ENCODE data around the gene CADM2.

Gene CADM2

GRCh38 chr3:85604641-85605040, 645.9 kb downstream of the CADM2 start:
- Histone ChIP-seq H3K36me3 (ENCODE audit: insufficient read depth, low read length) (no peaks in the 10 kb centered on the region), H3K4me3 (ENCODE audit: low read depth, low read length, poor library complexity, severe bottlenecking) (no peak overlapping the region), H3F3A (ENCODE audit: insufficient read depth, low read length) (no peaks in the 10 kb centered on the region), H3K27ac (ENCODE audit: low read depth, low read length, poor library complexity, severe bottlenecking) (no peak overlapping the region), H3K4me2 (ENCODE audit: low read length) (no peak overlapping the region), H3K79me2 (ENCODE audit: insufficient read depth, low read length) (no peaks in the 10 kb centered on the region), H3K27me3 (ENCODE audit: insufficient read depth, low read length) (no peaks in the 10 kb centered on the region), H3K9me2 (ENCODE audit: low read depth, low read length) (no peaks in the 10 kb centered on the region), H3K9me3 (ENCODE audit: low read length) (no peaks in the 10 kb centered on the region), H3K9ac (ENCODE audit: low read length) (no peak overlapping the region), H4K20me1 (ENCODE audit: insufficient read depth, low read length) (no peaks in the 10 kb centered on the region), H2AFZ (ENCODE audit: low read length) (no peak overlapping the region), H3K4me1 (ENCODE audit: insufficient read depth, low read length, severe bottlenecking) (no peaks in the 10 kb centered on the region)
- TF ChIP-seq CTCF (IDR thresholded peaks at IDR 0.05; ENCODE audit: low read length): no peak
- no peak for TF ChIP-seq EZH2 (IDR thresholded peaks at IDR 0.05; ENCODE audit: borderline replicate concordance, low read length)

DNA sequence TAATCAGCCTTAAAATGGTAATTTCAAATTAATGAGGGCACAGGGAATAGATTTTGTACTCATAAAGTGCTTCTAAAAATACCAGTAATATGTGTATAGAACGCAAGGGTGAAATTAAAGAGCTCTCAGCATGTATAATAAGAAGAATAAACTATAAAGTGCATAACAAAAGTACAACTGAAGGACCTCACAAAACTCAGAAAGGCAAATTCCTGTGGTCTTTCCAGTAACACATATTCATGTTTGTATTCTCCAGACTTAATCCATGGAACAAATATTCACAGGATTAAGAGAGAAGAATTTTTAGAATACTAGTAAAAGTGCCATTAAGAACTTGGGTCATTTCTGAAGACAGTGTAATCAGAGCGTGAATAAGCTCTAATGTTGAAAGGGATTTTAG, 646.3 kb downstream of the CADM2 start:
- Histone ChIP-seq H3K79me2 (ENCODE audit: insufficient read depth, low read length) (no peaks in the 10 kb centered on the region), H3K36me3 (ENCODE audit: insufficient read depth, low read length) (no peaks in the 10 kb centered on the region), H3K27ac (ENCODE audit: low read depth, low read length, poor library complexity, severe bottlenecking) (no peak overlapping the region), H3K4me3 (ENCODE audit: low read depth, low read length, poor library complexity, severe bottlenecking) (no peak overlapping the region), H3K27me3 (ENCODE audit: insufficient read depth, low read length) (no peaks in the 10 kb centered on the region), H3K4me1 (ENCODE audit: insufficient read depth, low read length, severe bottlenecking) (no peaks in the 10 kb centered on the region), H3K9me3 (ENCODE audit: low read length) (no peaks in the 10 kb centered on the region), H3K9ac (ENCODE audit: low read length) (no peak overlapping the region), H3F3A (ENCODE audit: insufficient read depth, low read length) (no peaks in the 10 kb centered on the region), H4K20me1 (ENCODE audit: insufficient read depth, low read length) (no peaks in the 10 kb centered on the region), H3K4me2 (ENCODE audit: low read length) (no peak overlapping the region), H3K9me2 (ENCODE audit: low read depth, low read length) (no peaks in the 10 kb centered on the region), H2AFZ (ENCODE audit: low read length) (no peak overlapping the region)
- TF ChIP-seq EZH2 (IDR thresholded peaks at IDR 0.05; ENCODE audit: borderline replicate concordance, low read length) (no peak), CTCF (IDR thresholded peaks at IDR 0.05; ENCODE audit: low read length) (no peak)

- Histone ChIP-seq H3K4me1 (ENCODE audit: insufficient read depth, low read length, severe bottlenecking) (no peaks in the 10 kb centered on the region), H3K27ac (ENCODE audit: low read depth, low read length, poor library complexity, severe bottlenecking) (no peak overlapping the region), H3K9me2 (ENCODE audit: low read depth, low read length) (no peaks in the 10 kb centered on the region), H3K36me3 (ENCODE audit: insufficient read depth, low read length) (no peaks in the 10 kb centered on the region), H3K27me3 (ENCODE audit: insufficient read depth, low read length) (no peaks in the 10 kb centered on the region), H2AFZ (ENCODE audit: low read length) (no peak overlapping the region), H3K79me2 (ENCODE audit: insufficient read depth, low read length) (no peaks in the 10 kb centered on the region), H3K4me3 (ENCODE audit: low read depth, low read length, poor library complexity, severe bottlenecking) (no peak overlapping the region), H3K9me3 (ENCODE audit: low read length) (no peaks in the 10 kb centered on the region), H3K9ac (ENCODE audit: low read length) (no peak overlapping the region), H3F3A (ENCODE audit: insufficient read depth, low read length) (no peaks in the 10 kb centered on the region), H3K4me2 (ENCODE audit: low read length) (no peak overlapping the region), H4K20me1 (ENCODE audit: insufficient read depth, low read length) (no peaks in the 10 kb centered on the region)
- no peak for TF ChIP-seq CTCF (IDR thresholded peaks at IDR 0.05; ENCODE audit: low read length)
- TF ChIP-seq EZH2 (IDR thresholded peaks at IDR 0.05; ENCODE audit: borderline replicate concordance, low read length): no peak
These were observed 667.9 kb downstream of the CADM2 start for GRCh38 chr3:85626662-85627061.
